Fibroblast of lung (primary cell): ENCODE measurements around the gene ASIC4. TPM values are rescaled to one million over a fixed set of nuclear protein-coding genes. Genes with fewer than 3 reads are reported as not detected.

Source experiments
- DNase-seq, 2 donors: peaks; one replicate each; pipeline versions ENCODE4 v3.0.0 to v3.0.0-alpha.2; 2010; ENCODE audit warnings: low read depth in 2 of 2
- H2AFZ ChIP-seq: 2 replicates; pipeline ENCODE4 v1.5.1; 2012; ENCODE audit warnings: low read length, control low read depth, inconsistent platforms
- H3K27ac ChIP-seq: 2 replicates; pipeline ENCODE4 v1.5.1; 2011; ENCODE audit warnings: low read length, control low read depth; ENCODE audit not compliant: insufficient read depth
- H3K27me3 ChIP-seq: 2 replicates; pipeline ENCODE4 v1.5.1; 2011; ENCODE audit warnings: mild to moderate bottlenecking, low read length; ENCODE audit not compliant: control insufficient read depth, insufficient read depth
- H3K36me3 ChIP-seq: 2 replicates; pipeline ENCODE4 v1.5.1; 2011; ENCODE audit warnings: low read length; ENCODE audit not compliant: control insufficient read depth, insufficient read depth
- H3K4me1 ChIP-seq: 2 replicates; pipeline ENCODE4 v1.5.1; 2011; ENCODE audit warnings: low read length; ENCODE audit not compliant: control insufficient read depth, insufficient read depth; ENCODE audit errors: extremely low read depth
- H3K4me2 ChIP-seq: 2 replicates; pipeline ENCODE4 v1.5.1; 2011; ENCODE audit warnings: low read length, control low read depth; ENCODE audit not compliant: insufficient read depth; ENCODE audit errors: extremely low read depth
- H3K4me3 ChIP-seq, 4 experiments: fragments of 200-600 bp in 1 of 4; sonication (generic) in 1 of 4; replicated peaks in 1 of 4; 2 replicates each; pipeline ENCODE4 v1.5.1; 2011 to 2016; ENCODE audit warnings: low read length in 4 of 4, low read depth in 3 of 4, mild to moderate bottlenecking in 3 of 4, control low read depth in 2 of 4, inconsistent platforms in 1 of 4, mixed read lengths in 1 of 4; ENCODE audit not compliant: insufficient read depth in 1 of 4; ENCODE audit errors: control extremely low read depth in 1 of 4
- H3K79me2 ChIP-seq: 2 replicates; pipeline ENCODE4 v1.5.1; 2012; ENCODE audit warnings: mild to moderate bottlenecking, low read length, inconsistent platforms; ENCODE audit not compliant: control insufficient read depth, insufficient read depth
- H3K9ac ChIP-seq: 2 replicates; pipeline ENCODE4 v1.5.1; 2011; ENCODE audit warnings: mild to moderate bottlenecking, low read length, control low read depth; ENCODE audit not compliant: insufficient read depth
- H3K9me3 ChIP-seq: 2 replicates; pipeline ENCODE4 v1.5.1; 2012; ENCODE audit warnings: low read depth, low read length; ENCODE audit not compliant: control insufficient read depth, insufficient read depth
- H4K20me1 ChIP-seq: 2 replicates; pipeline ENCODE4 v1.5.1; 2011; ENCODE audit warnings: low read length; ENCODE audit not compliant: control insufficient read depth, insufficient read depth; ENCODE audit errors: extremely low read depth
- CTCF ChIP-seq, 2 donors: IDR thresholded peaks in 1 of 2; conservative IDR thresholded peaks in 1 of 2; 1 replicate in 1 of 2; 2 replicates in 1 of 2; pipeline ENCODE4 v1.5.1; 2011 to 2012; ENCODE audit warnings: low read length in 2 of 2, control low read depth in 1 of 2, inconsistent platforms in 1 of 2, low read depth in 1 of 2, mild to moderate bottlenecking in 1 of 2
- EZH2 ChIP-seq: IDR thresholded peaks from 2 replicates; pipeline ENCODE4 v1.5.1; 2012; ENCODE audit warnings: low read length, control low read depth, mild to moderate bottlenecking; ENCODE audit errors: missing control alignments
- polyA plus RNA-seq, 2 donors: library from polyadenylated mRNA; depleted of rRNA in 1 of 2; stranded (reverse) in 1 of 2; unstranded in 1 of 2; fragments of >200 nt; gene quantifications; 2 replicates each; pipeline ENCODE4 v1.2.1, GENCODE V29; 2011 to 2012; ENCODE audit warnings: missing spikeins in 1 of 2
- total RNA-seq: library from RNA; depleted of rRNA; stranded (reverse); fragments of >200 nt; gene quantifications from 2 replicates; pipeline ENCODE4 v1.2.1, GENCODE V29; 2014

Gene ASIC4
- total and polyA plus RNA-seq, 2 donors (not counting 1 experiment from before 2014, with no cell fraction given), result 0.33 TPM; not detected in 1

GRCh38 chr2:219570194-219570923 lies 56.1 kb downstream of the ASIC4 start:
- H3K36me3 ChIP-seq, result no peaks in the 10 kb centered on the region
- H3K4me2 ChIP-seq, result peak overlapping the region; percentile 68
- TF ChIP-seq CTCF (conservative IDR thresholded peaks at IDR 0.05 in 1 of 2, IDR thresholded peaks at IDR 0.05 in 1 of 2; ENCODE audit: low read depth in 1 of 2, low read length in 2 of 2) (no peak), EZH2 (no peak)
- no peaks in the 10 kb centered on the region for H4K20me1 ChIP-seq
- peak overlapping the region; percentile 39 for H3K27ac ChIP-seq
- no peaks in the 10 kb centered on the region for H3K27me3 ChIP-seq
- H3K9me3 ChIP-seq, result no peaks in the 10 kb centered on the region
- H3K9ac ChIP-seq, result peak overlapping the region; percentile 64
- H3K4me1 ChIP-seq, result peaks cover 3% of the 10 kb centered on the region
- DNase-seq, result peak; percentile 34 to 36
- H3K79me2 ChIP-seq, result no peaks in the 10 kb centered on the region
- no peak overlapping the region for H2AFZ ChIP-seq
- H3K4me3 ChIP-seq, result peak overlapping the region; percentile 35 to 68 (median 53)

- peak overlapping the region; percentile 34 to 68 (median 53) for H3K4me3 ChIP-seq
- peak; percentile 25 to 42 for DNase-seq
- TF ChIP-seq EZH2, result no peak
- no peak for TF ChIP-seq CTCF (conservative IDR thresholded peaks at IDR 0.05 in 1 of 2, IDR thresholded peaks at IDR 0.05 in 1 of 2; ENCODE audit: low read depth in 1 of 2, low read length in 2 of 2)
- H3K36me3 ChIP-seq, result no peaks in the 10 kb centered on the region
- no peaks in the 10 kb centered on the region for H3K79me2 ChIP-seq
- H3K27me3 ChIP-seq, result peaks cover 2% of the 10 kb centered on the region
- H3K9ac ChIP-seq, result peak overlapping the region; percentile 64
- no peaks in the 10 kb centered on the region for H4K20me1 ChIP-seq
- H2AFZ ChIP-seq, result peak overlapping the region; percentile 51
- H3K4me1 ChIP-seq, result peaks cover 3% of the 10 kb centered on the region
- H3K27ac ChIP-seq, result peak overlapping the region; percentile 39
- peak overlapping the region; percentile 51 for H3K4me2 ChIP-seq
- H3K9me3 ChIP-seq, result no peaks in the 10 kb centered on the region
Measured at GRCh38 chr2:219570924-219571310, 56.6 kb downstream of the ASIC4 start.

- peak within 1 kb of the TSS; percentile 64 for H3K9ac ChIP-seq
- H3K27ac ChIP-seq, result peak within 1 kb of the TSS; percentile 39
- peak within 1 kb of the TSS; percentile 51 for H2AFZ ChIP-seq
Measured at GRCh38 chr2:219571311-219572236, 57.3 kb downstream of the ASIC4 start, which contains the start of gene OBSL1. Gene OBSL1 (minus strand): TSS chr2:219571539. CDS start chr2:219571232, 307 bp downstream.

More at GRCh38 chr2:219571311-219572236, 57.3 kb downstream of the ASIC4 start, which contains the start of gene OBSL1:
- H3K27me3 ChIP-seq, result peaks cover 7% of the 10 kb centered on the region
- DNase-seq, result peak; percentile 70 to 81
- H3K9me3 ChIP-seq, result no peaks in the 10 kb centered on the region
- TF ChIP-seq CTCF (conservative IDR thresholded peaks at IDR 0.05 in 1 of 2, IDR thresholded peaks at IDR 0.05 in 1 of 2; ENCODE audit: low read depth in 1 of 2, low read length in 2 of 2) (no peak), EZH2 (no peak)
- no peaks in the 10 kb centered on the region for H3K36me3 ChIP-seq
- H3K79me2 ChIP-seq, result no peaks in the 10 kb centered on the region
- peak within 1 kb of the TSS; percentile 42 to 68 (median 53) for H3K4me3 ChIP-seq
- H3K4me2 ChIP-seq, result peak within 1 kb of the TSS; percentile 68
- no peaks in the 10 kb centered on the region for H4K20me1 ChIP-seq
- peaks cover 3% of the 10 kb centered on the region for H3K4me1 ChIP-seq
